ENCODE measurements around the gene GAS2L3. TPM values are rescaled to one million over a fixed set of nuclear protein-coding genes. Genes with fewer than 3 reads are reported as not detected.
"Not testable (repeated sequence)": the region's sequence is repeated elsewhere in the genome, so short reads cannot be mapped to it uniquely, and the experiment has no call there.

GAS2L3 gene
- total RNA-seq, 1 experiment from 2014 or later: 160 TPM

- in situ Hi-C loops (cut with HindIII; ENCODE audit: low pct_unique_long_range_greater_than_20kb, low sequenced_read_pairs); DNase-seq (ENCODE audit: low read depth, low spot score): not testable (repeated sequence)
Measured at GRCh38 chr12:100633082-100633785, 59.8 kb downstream of the GAS2L3 start.

DNA sequence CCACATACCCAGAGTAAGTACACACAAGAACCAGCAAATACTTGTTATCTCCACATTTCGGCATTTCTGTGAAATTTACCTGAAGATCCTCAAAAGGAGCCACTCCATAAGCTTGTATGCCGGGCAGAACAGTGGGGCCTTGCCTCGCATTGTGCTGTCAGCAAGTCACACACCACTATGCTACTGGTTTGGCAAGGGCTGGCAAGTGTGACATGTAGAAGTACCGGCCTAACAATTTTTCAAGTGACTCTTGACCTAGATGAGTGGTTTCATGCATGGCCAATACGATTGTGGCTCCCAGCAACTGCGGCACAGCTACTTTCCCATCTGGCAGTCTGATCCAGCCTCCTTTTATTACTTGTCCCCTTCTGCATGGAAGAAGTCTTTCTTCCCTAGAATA, 69.8 kb downstream of the GAS2L3 start:
- in situ Hi-C loops (cut with HindIII; ENCODE audit: low pct_unique_long_range_greater_than_20kb, low sequenced_read_pairs): no loop called here
- DNase-seq (ENCODE audit: low read depth, low spot score): no peak

GRCh38 chr12:100646896-100647295, 73.4 kb downstream of the GAS2L3 start:
- no peak for DNase-seq (ENCODE audit: low read depth, low spot score)
- in situ Hi-C loops (cut with HindIII; ENCODE audit: low pct_unique_long_range_greater_than_20kb, low sequenced_read_pairs): no loop called here

DNA sequence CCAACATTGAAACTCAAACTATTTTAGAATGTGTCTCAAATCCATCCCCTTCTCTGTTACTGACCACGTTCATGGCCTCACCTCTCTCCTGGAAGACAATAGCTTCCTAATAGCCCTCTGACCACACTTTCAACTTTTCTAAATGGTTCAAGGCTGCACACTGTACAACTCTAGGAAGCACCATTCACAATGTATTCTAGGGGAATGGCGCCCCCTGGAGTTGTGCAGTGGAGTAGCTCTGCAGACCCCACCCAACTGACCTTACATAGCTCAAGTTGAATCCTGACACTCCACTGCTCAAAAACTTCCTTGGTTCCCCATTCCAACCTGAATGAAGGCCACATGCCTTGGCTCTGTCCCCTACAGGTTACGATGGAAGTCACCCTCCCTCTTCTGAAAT, 77.6 kb downstream of the GAS2L3 start:
- no peak for DNase-seq (ENCODE audit: low read depth, low spot score)

DNA sequence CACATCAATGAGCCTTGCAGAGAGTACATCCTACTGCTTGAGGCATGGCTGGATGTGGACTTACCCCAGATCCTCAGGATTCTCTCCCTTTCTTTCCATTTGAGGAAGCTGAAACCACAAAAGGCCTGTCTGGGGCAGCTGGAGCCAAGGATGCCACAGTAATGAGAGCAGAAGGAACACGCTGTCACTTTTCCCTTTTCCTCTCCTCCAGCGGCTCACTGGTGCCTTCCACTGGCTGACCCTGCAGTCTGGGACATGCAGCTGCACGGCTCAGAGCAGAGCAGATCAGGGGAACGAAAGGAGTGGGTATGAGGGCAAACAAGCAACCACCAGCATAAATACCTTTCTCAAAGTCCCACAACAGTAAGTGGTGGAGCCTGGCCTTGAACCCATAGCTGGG, 78.2 kb downstream of the GAS2L3 start:
- in situ Hi-C loops (cut with HindIII; ENCODE audit: low pct_unique_long_range_greater_than_20kb, low sequenced_read_pairs): no loop called here
- DNase-seq (ENCODE audit: low read depth, low spot score): no peak

More for the DNA sequence above, 77.6 kb downstream of the GAS2L3 start:
- in situ Hi-C loops (cut with HindIII; ENCODE audit: low pct_unique_long_range_greater_than_20kb, low sequenced_read_pairs): no loop called here

DNA sequence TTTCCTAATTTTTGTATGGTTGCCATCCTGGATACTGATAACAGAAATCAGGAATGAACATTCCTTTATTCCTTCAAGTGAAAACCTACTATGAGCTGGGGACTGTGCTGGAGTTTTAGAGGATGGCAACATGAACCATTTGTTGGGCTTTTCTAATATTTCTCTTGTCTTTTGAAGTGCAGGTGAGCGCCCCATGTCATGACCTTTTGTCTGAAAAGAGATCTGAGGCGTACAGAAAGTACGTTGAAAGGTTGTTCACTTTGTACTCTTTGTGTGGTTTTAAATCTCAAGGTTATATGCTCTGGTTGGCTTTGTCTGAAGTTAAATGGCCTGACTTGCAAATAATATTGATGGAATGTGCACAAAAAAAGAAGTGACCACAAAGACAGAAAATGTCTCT, 79.0 kb downstream of the GAS2L3 start:
- DNase-seq (ENCODE audit: low read depth, low spot score): no peak
- in situ Hi-C loops (cut with HindIII; ENCODE audit: low pct_unique_long_range_greater_than_20kb, low sequenced_read_pairs): no loop called here

- no peak for DNase-seq (ENCODE audit: low read depth, low spot score)
Measured at GRCh38 chr12:100656141-100656540, 82.7 kb downstream of the GAS2L3 start.

DNA sequence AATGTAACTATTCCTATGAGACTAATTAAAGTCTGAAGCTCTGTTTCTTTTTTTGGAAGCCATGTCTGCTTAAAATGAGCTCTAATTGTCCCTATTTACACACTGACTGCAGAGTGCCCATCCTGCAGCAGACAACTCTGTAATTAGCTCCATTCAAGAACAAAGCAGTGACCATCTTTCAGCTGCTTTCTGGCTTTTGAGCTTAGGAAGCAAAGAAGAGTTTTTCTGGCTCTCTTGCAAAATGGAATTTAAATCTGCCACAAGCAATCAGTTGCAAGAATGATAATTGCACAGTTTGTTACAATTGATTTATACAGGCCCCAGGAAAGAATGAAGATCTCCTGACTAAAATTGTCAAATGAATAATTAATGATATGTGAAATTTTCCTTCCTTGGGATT, 83.4 kb downstream of the GAS2L3 start:
- in situ Hi-C loops (cut with HindIII; ENCODE audit: low pct_unique_long_range_greater_than_20kb, low sequenced_read_pairs): no loop called here
- no peak for DNase-seq (ENCODE audit: low read depth, low spot score)

More at GRCh38 chr12:100656141-100656540, 82.7 kb downstream of the GAS2L3 start:
- in situ Hi-C loops (cut with HindIII; ENCODE audit: low pct_unique_long_range_greater_than_20kb, low sequenced_read_pairs): no loop called here

- no peak for DNase-seq (ENCODE audit: low read depth, low spot score)
- in situ Hi-C loops (cut with HindIII; ENCODE audit: low pct_unique_long_range_greater_than_20kb, low sequenced_read_pairs): no loop called here
Measured at GRCh38 chr12:100661300-100661951, 87.9 kb downstream of the GAS2L3 start.

- in situ Hi-C loops (cut with HindIII; ENCODE audit: low pct_unique_long_range_greater_than_20kb, low sequenced_read_pairs): no loop called here
- DNase-seq (ENCODE audit: low read depth, low spot score): no peak
Measured at GRCh38 chr12:100666588-100666987, 93.1 kb downstream of the GAS2L3 start.

DNA sequence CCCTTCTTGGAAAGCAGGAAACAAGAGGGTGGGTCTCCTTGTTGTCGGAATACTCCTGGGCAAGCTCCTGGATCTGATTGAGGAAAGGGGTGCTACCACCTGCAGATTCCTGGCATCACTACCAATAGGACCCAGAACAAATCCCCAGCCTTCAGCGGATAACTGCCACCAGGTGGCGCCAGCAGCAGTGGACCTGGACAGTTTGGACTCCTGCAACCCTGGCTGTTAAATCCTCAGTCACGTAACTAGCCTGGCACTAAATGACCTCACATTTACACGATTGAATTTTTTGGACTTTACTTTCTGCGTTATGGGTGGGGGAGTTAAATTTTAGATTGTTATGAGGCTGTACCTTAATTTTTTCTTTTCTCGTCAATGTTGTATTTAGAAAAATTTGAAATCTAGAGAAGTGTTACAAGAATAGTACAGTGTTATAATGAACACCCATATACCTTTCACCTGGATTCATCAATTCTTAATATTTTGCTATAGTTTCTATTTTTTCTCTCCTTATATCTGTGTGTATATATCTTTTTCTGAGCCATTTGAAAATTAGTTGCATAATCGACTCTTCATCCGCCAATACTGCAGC, 95.6 kb downstream of the GAS2L3 start:
- in situ Hi-C loops (cut with HindIII; ENCODE audit: low pct_unique_long_range_greater_than_20kb, low sequenced_read_pairs): no loop called here
- DNase-seq (ENCODE audit: low read depth, low spot score): peak; percentile 93

- DNase-seq (ENCODE audit: low read depth, low spot score): peak; percentile 95
- in situ Hi-C loops (cut with HindIII; ENCODE audit: low pct_unique_long_range_greater_than_20kb, low sequenced_read_pairs): no loop called here
Measured at GRCh38 chr12:100669922-100670321, 96.4 kb downstream of the GAS2L3 start.

GRCh38 chr12:100671396-100672074, 98.1 kb downstream of the GAS2L3 start:
- in situ Hi-C loops (cut with HindIII; ENCODE audit: low pct_unique_long_range_greater_than_20kb, low sequenced_read_pairs): no loop called here
- peak; percentile 76 for DNase-seq (ENCODE audit: low read depth, low spot score)

- in situ Hi-C loops (cut with HindIII; ENCODE audit: low pct_unique_long_range_greater_than_20kb, low sequenced_read_pairs): no loop called here
- DNase-seq (ENCODE audit: low read depth, low spot score): peak; percentile 79
Measured at GRCh38 chr12:100672075-100672592, 98.7 kb downstream of the GAS2L3 start.

DNA sequence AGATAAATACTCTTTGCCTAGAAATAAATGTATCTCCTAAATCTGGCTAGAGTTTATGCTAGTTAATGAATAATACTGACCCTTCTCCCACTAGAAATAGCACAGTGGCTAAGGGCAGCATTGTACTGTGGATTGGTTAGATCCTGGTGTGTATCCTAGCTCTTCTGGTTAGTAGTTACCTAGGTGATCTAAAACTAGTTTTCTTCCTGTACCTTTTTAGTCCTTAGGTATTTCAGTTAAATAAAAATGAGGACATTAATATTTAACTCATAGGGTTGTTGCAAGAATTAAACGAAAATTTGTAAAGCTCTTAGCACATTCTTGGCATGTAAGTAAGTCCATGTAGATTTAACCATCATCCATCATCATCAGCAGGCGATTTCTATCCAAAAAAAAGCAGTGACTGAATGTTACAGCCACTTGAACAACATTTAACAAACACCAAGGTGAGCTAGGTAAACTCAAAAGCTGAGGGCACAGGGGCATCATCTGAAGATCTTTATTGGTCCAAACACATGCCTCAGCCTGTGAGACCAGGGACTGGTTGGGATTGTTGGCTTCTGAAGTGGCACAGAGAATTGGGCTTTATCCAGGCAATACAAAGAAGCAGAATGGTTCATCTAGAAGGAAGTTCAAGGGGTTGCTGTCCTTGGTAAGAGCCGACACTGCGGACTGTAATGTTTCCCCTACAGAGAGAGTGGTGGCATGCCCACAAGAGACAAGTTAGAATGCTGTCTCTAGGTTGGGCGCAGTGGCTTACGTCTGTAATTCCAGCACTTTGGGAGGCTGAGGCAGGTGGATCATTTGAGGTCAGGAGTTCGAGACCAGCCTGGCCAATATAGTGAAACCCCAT, 100.8 kb downstream of the GAS2L3 start:
- DNase-seq (ENCODE audit: low read depth, low spot score): no peak
- in situ Hi-C loops (cut with HindIII; ENCODE audit: low pct_unique_long_range_greater_than_20kb, low sequenced_read_pairs): no loop called here
